CD14-positive monocyte (primary cell): ENCODE results near the gene ADPRM. TPM values are rescaled to one million over a fixed set of nuclear protein-coding genes. Genes with fewer than 3 reads are reported as not detected.

ENCODE experiments used
- DNase-seq, 3 donors: peaks; one replicate each; pipeline ENCODE4 v3.0.0-alpha.2; 2011 to 2022
- H2AFZ ChIP-seq: 2 replicates; pipeline ENCODE4 v1.6.0; 2012; ENCODE audit warnings: mild to moderate bottlenecking, low read depth, low read length, inconsistent platforms; ENCODE audit not compliant: insufficient read depth, poor library complexity, severe bottlenecking
- H3K27ac ChIP-seq, 2 donors: 1 replicate in 1 of 2; 2 replicates in 1 of 2; pipeline ENCODE4 v1.5.1; 2012 to 2013; ENCODE audit warnings: low read length in 2 of 2, control low read depth in 1 of 2, inconsistent platforms in 1 of 2, low read depth in 1 of 2, mild to moderate bottlenecking in 1 of 2
- H3K27me3 ChIP-seq, 2 donors: one replicate each; pipeline versions ENCODE4 v1.6.0 to v1.6.1; 2011 to 2013; ENCODE audit warnings: low read length in 2 of 2; ENCODE audit not compliant: control insufficient read depth in 2 of 2, insufficient read depth in 2 of 2
- H3K36me3 ChIP-seq, 2 donors: replicated peaks in 1 of 2; 1 replicate in 1 of 2; 2 replicates in 1 of 2; pipeline versions ENCODE4 v1.5.1 to v1.6.1; 2012 to 2013; ENCODE audit warnings: low read length in 2 of 2, control low read depth in 1 of 2, inconsistent platforms in 1 of 2, mild to moderate bottlenecking in 1 of 2; ENCODE audit not compliant: insufficient read depth in 2 of 2, control insufficient read depth in 1 of 2
- H3K4me1 ChIP-seq, 2 donors: 1 replicate in 1 of 2; 2 replicates in 1 of 2; pipeline versions ENCODE4 v1.5.1 to v1.6.1; 2012 to 2013; ENCODE audit warnings: low read length in 2 of 2, control low read depth in 1 of 2, inconsistent platforms in 1 of 2, mild to moderate bottlenecking in 1 of 2, moderate library complexity in 1 of 2; ENCODE audit not compliant: insufficient read depth in 2 of 2, control insufficient read depth in 1 of 2
- H3K4me2 ChIP-seq: replicated peaks from 2 replicates; pipeline ENCODE3; 2012; ENCODE audit warnings: low read length, moderate library complexity, mild to moderate bottlenecking; ENCODE audit not compliant: poor library complexity, severe bottlenecking; ENCODE audit errors: extremely low read depth
- H3K4me3 ChIP-seq, 3 experiments: fragments of 200-600 bp in 1 of 3; sonication (generic) in 1 of 3; replicated peaks in 1 of 3; 1 replicate in 2 of 3; 2 replicates in 1 of 3; pipeline ENCODE4 v1.5.1; 2011 to 2013; ENCODE audit warnings: low read length in 3 of 3, mild to moderate bottlenecking in 3 of 3, control low read depth in 2 of 3, low read depth in 2 of 3, inconsistent platforms in 1 of 3, moderate library complexity in 1 of 3
- H3K79me2 ChIP-seq: 2 replicates; pipeline ENCODE4 v1.6.0; 2012; ENCODE audit warnings: mild to moderate bottlenecking, control low read depth, inconsistent platforms, low read length, moderate library complexity; ENCODE audit not compliant: insufficient read depth
- H3K9ac ChIP-seq: 2 replicates; pipeline ENCODE4 v1.6.0; 2017; ENCODE audit warnings: low read length, mild to moderate bottlenecking; ENCODE audit not compliant: insufficient read depth, poor library complexity, severe bottlenecking
- H3K9me3 ChIP-seq, 2 donors: replicated peaks in 1 of 2; 1 replicate in 1 of 2; 2 replicates in 1 of 2; pipeline versions ENCODE4 v1.5.1 to v1.6.1; 2012 to 2013; ENCODE audit warnings: low read length in 2 of 2, control low read depth in 1 of 2; ENCODE audit not compliant: control insufficient read depth in 1 of 2, insufficient read depth in 1 of 2
- H4K20me1 ChIP-seq: 2 replicates; pipeline ENCODE4 v1.6.0; 2012; ENCODE audit warnings: mild to moderate bottlenecking, low read length, control low read depth, moderate library complexity; ENCODE audit not compliant: insufficient read depth
- H3K27ac Mint-ChIP-seq, 7 donors: one replicate each; pipeline ENCODE4 v1.8.0; 2020; ENCODE audit warnings: mild to moderate bottlenecking in 7 of 7, mixed read lengths in 7 of 7, moderate library complexity in 6 of 7, inconsistent platforms in 2 of 7
- H3K27me3 Mint-ChIP-seq, 3 donors: one replicate each; pipeline ENCODE4 v1.8.0; 2021 to 2022; ENCODE audit warnings: low read depth in 3 of 3, mild to moderate bottlenecking in 3 of 3, mixed read lengths in 3 of 3, moderate library complexity in 3 of 3, inconsistent platforms in 1 of 3
- H3K36me3 Mint-ChIP-seq, 2 donors: one replicate each; pipeline ENCODE4 v1.8.0; 2020; ENCODE audit warnings: mixed read lengths in 2 of 2, inconsistent platforms in 1 of 2, mild to moderate bottlenecking in 1 of 2
- H3K4me1 Mint-ChIP-seq: one replicate; pipeline ENCODE4 v1.8.0; 2020; ENCODE audit warnings: mild to moderate bottlenecking, mixed read lengths
- H3K4me3 Mint-ChIP-seq, 2 donors: one replicate each; pipeline ENCODE4 v1.8.0; 2020; ENCODE audit warnings: mild to moderate bottlenecking in 2 of 2, mixed read lengths in 2 of 2, moderate library complexity in 1 of 2
- H3K9me3 Mint-ChIP-seq, 7 donors: one replicate each; pipeline ENCODE4 v1.8.0; 2020 to 2022; ENCODE audit warnings: mixed read lengths in 7 of 7, mild to moderate bottlenecking in 6 of 7, moderate library complexity in 6 of 7, inconsistent platforms in 2 of 7
- CTCF ChIP-seq: fragments of 200-600 bp; IDR thresholded peaks from one replicate; pipeline ENCODE4 v1.8.0; 2022; ENCODE audit warnings: antibody characterized with exemption, mild to moderate bottlenecking
- WGBS: methylation state at CpG from one replicate; pipeline ENCODE4 v1.1.5; 2013; ENCODE audit warnings: missing lambda C conversion rate; ENCODE audit not compliant: insufficient coverage; 5-methylcytosine and 5-hydroxymethylcytosine counted together
- intact Hi-C, 2 donors: fragments of 100-400 bp; cut with micrococcal nuclease; formaldehyde crosslinking; loops; one replicate each; pipeline versions ENCODE4 v1.15.0 to v1.15.1; 2023
- polyA plus RNA-seq, 3 donors: library from polyadenylated mRNA; depleted of rRNA in 1 of 3; unstranded in 2 of 3; stranded (reverse) in 1 of 3; fragments of 300-500 nt in 2 of 3; fragments of >200 nt in 1 of 3; fragmentation: Illumina TruSeq in 2 of 3; gene quantifications; 1 replicate in 2 of 3; 2 replicates in 1 of 3; pipeline ENCODE4 v1.2.3, GENCODE V29; 2012 to 2021

The ADPRM gene
- polyA plus RNA-seq, 3 donors: 6.0 to 9.3 (median 7.5) TPM

GRCh38 chr17:10751563-10751962 is 54.2 kb downstream of the ADPRM start:
- 89% methylated on average over 3 of the region's 3 CpGs for WGBS
- H3K36me3 Mint-ChIP-seq: no peaks in the 10 kb centered on the region
- Histone ChIP-seq H3K4me1 (no peaks in the 10 kb centered on the region), H4K20me1 (no peaks in the 10 kb centered on the region), H3K4me3 (no peak overlapping the region), H3K9me3 (no peaks in the 10 kb centered on the region), H3K79me2 (no peaks in the 10 kb centered on the region), H3K27me3 (no peaks in the 10 kb centered on the region), H3K4me2 (no peak overlapping the region), H3K9ac (no peak overlapping the region), H3K36me3 (no peaks in the 10 kb centered on the region), H3K27ac (no peak overlapping the region), H2AFZ (no peak overlapping the region)
- H3K9me3 Mint-ChIP-seq: peaks cover 0 to 3% (median 0%) of the 10 kb centered on the region in 7 donors
- no peak overlapping the region for H3K27ac Mint-ChIP-seq
- H3K4me3 Mint-ChIP-seq: no peak overlapping the region
- no peak for DNase-seq
- no peak for TF ChIP-seq CTCF
- H3K4me1 Mint-ChIP-seq: peaks cover 6% of the 10 kb centered on the region
- peaks cover 1 to 9% (median 4%) of the 10 kb centered on the region in 3 donors for H3K27me3 Mint-ChIP-seq
- intact Hi-C loops: no loop called here

- Histone ChIP-seq H3K4me3 (no peak overlapping the region), H3K4me1 (no peaks in the 10 kb centered on the region), H4K20me1 (no peaks in the 10 kb centered on the region), H3K27ac (no peak overlapping the region), H3K9ac (no peak overlapping the region), H2AFZ (no peak overlapping the region), H3K79me2 (no peaks in the 10 kb centered on the region), H3K27me3 (no peaks in the 10 kb centered on the region), H3K4me2 (no peak overlapping the region), H3K9me3 (no peaks in the 10 kb centered on the region), H3K36me3 (no peaks in the 10 kb centered on the region)
- TF ChIP-seq CTCF: no peak
- Mint-ChIP-seq H3K4me1 (peaks cover 10% of the 10 kb centered on the region), H3K4me3 (no peak overlapping the region), H3K9me3 (peaks cover 0 to 3% (median 0%) of the 10 kb centered on the region in 7 donors), H3K36me3 (no peaks in the 10 kb centered on the region), H3K27ac (no peak overlapping the region), H3K27me3 (peaks cover 0 to 9% (median 4%) of the 10 kb centered on the region in 3 donors)
- intact Hi-C loops: no loop called here
- DNase-seq: no peak
- 97% methylated on average over 4 of the region's 10 CpGs for WGBS
These were observed 55.3 kb downstream of the ADPRM start for GRCh38 chr17:10752696-10753095.
